Hematopoietic multipotent progenitor cell treated with erythropoietin and hydrocortisone succinate and interleukin-3 and kit ligand, for 15 days (in vitro differentiated cells): ENCODE data around the gene SEPTIN10.
"Not testable (repeated sequence)": the region's sequence is repeated elsewhere in the genome, so short reads cannot be mapped to it uniquely, and the experiment has no call there.

Source experiments
- DNase-seq: peaks from one replicate; pipeline ENCODE4 v3.0.0-alpha.2; 2015; ENCODE audit warnings: low spot score

The SEPTIN10 gene

DNA sequence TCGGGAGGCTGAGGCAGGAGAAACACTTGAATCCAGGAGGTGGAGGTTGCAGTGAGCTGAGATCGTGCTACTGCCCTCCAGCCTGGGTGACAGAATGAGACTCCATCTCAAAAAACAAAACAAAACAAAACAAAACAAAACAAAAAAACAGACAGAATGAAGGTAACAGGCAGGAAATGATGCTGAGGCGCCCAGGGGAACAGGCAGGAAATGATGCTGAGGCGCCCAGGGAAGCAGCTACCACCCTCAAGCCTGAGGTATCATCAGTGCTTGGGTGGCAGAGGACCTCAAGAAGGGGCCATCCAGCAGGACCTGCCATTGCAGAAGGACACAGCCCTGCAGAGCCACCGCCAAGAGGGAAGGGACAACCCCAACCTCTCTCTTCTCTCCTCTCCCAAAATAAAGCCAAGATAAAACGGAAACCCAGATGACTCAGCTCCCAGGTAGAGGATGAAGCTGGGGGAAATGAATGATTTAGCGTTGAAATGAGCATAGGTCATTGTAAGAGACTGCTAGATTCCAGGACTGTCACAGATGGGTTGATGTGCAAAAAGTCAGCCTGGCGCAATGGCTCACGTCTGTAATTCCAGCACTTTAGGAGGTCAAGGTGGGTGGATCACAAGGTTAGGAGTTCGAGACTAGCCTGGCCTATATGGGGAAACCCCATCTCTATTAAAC, 19.7 kb upstream of the SEPTIN10 start:
- no peak for DNase-seq

GRCh38 chr2:109632158-109632789, 18.5 kb upstream of the SEPTIN10 start:
- no peak for DNase-seq

GRCh38 chr2:109631741-109632140, 18.0 kb upstream of the SEPTIN10 start:
- DNase-seq = no peak

GRCh38 chr2:109630441-109631430, 17.0 kb upstream of the SEPTIN10 start:
- no peak for DNase-seq

GRCh38 chr2:109629867-109630266, 16.1 kb upstream of the SEPTIN10 start:
- DNase-seq = no peak

DNA sequence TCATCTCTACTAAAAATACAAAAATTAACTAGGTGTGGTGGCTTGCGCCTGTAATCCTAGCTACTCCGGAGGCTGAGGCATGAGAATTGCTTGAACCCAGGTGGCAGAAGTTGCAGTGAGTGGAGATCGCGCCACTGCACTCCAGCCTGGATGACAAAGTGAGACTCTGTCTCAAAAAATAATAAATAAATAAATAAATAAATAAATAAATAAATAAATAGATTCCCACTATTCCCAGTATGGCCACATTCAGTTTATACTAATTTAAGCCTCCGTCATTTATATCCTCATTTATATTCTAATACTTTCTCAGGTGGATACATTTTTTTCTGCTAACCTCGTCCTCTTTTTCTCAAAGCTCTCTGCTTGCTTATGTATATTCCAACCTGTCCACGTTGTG, 14.6 kb upstream of the SEPTIN10 start:
- DNase-seq = not testable (repeated sequence)

DNA sequence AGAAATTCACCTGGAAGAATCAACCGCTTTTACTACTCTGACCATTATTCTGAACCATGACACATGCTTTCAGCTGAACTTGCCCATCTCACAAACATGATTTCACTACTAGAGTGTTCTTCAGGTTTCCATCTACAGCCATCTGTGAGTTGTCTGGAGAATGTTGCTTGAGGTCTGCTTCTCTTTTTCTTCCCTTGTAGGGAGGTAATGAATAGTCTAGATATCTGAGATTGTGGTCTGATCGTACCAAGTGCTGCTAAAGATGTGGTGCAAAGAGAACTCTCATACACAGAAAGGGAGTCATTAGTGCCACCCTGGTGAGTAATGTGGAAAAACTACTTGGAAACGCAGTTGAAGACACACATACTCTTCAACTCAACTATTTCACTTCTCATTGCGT, 10.6 kb upstream of the SEPTIN10 start:
- DNase-seq = no peak

GRCh38 chr2:109623923-109624322, 10.2 kb upstream of the SEPTIN10 start:
- DNase-seq = no peak

DNA sequence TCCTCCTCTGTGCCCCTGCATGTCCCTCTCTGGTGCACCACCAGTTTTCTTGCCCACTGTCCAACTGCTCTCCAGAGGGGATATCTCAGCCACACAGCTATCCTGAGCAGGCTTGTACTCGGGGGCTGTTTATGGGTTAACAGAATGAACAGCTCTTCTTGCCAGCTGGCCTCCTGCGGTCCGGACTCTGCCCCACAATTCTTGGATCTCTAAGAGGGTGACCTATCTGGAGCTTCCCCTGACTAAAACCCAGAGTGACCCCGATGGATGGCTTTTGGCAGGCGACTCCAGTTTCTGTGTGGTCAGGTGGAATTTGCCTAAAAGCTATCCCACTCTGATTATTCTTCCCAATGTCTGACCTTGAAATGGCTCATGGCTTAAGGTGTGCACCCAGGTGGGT, 9.5 kb upstream of the SEPTIN10 start:
- DNase-seq = no peak

GRCh38 chr2:109619032-109619615, 5.4 kb upstream of the SEPTIN10 start:
- DNase-seq = no peak

GRCh38 chr2:109616184-109616583, 2.4 kb upstream of the SEPTIN10 start:
- no peak for DNase-seq

GRCh38 chr2:109615637-109616144, 1.9 kb upstream of the SEPTIN10 start:
- no peak for DNase-seq

DNA sequence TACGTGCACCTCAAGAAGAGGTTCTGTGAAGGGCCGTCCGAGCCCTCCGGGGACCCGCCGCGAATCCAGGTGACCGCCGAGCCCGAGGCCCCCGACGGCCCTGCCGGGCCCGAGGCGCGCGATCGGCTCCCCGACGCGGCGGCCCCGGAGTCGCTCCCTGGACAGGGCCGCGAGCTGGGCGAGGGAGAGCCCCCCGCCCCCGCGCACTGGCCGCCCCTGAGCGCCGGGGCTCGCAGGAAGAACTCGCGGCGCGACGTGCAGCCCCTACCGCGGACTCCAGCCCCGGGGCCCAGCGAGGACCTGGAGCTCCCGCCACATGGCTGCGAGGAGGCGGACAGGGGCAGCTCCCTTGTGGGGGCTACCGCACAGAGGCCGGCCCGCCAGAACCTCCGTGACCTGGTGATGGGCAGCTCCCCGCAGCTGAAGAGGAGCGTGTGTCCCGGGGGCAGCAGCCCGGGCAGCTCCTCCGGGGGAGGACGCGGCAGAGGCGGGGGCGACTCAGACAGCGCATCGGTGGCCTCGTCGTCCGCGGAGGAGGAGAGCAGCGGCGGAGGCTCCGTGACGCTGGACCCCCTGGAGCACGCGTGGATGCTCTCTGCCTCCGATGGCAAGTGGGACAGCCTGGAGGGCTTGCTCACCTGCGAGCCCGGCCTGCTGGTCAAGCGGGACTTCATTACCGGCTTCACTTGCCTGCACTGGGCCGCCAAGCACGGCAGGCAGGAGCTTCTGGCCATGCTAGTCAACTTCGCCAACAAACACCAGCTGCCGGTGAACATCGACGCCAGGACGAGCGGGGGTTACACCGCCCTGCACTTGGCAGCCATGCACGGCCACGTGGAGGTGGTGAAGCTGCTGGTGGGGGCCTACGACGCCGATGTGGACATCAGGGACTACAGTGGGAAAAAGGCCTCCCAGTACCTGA, 1.2 kb upstream of the SEPTIN10 start:
- no peak for DNase-seq

GRCh38 chr2:109613081-109613921, 465 bp downstream of the SEPTIN10 start:
- no peak for DNase-seq

DNA sequence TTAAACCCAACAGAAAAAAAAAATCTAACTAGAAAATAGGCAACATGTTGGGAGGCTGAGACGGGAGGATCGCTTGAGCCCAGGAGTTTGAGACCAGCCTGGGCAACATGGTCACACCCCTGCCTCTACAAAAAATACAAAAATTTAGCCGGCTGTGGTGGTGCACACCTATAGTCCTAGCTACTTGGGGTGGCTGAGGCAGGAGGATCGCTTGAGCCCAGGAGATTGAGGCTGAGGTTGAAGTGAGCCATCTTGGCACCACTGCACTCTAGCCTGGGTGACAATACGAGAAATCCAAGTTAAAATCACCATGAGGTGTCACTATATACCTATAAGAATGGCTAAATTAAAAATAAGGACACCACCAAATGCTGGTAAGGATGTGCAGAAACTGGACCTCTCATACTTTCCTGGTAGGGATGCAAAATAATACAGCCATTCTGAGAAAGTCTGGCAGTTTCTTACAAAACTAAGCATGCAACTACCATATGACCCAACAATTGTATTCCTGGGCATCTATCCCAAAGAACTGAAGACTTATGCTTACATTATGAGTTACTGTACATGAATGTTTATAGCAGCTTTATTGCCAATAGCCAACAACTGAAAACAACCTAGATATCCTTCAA, 2.2 kb downstream of the SEPTIN10 start:
- DNase-seq = no peak

DNA sequence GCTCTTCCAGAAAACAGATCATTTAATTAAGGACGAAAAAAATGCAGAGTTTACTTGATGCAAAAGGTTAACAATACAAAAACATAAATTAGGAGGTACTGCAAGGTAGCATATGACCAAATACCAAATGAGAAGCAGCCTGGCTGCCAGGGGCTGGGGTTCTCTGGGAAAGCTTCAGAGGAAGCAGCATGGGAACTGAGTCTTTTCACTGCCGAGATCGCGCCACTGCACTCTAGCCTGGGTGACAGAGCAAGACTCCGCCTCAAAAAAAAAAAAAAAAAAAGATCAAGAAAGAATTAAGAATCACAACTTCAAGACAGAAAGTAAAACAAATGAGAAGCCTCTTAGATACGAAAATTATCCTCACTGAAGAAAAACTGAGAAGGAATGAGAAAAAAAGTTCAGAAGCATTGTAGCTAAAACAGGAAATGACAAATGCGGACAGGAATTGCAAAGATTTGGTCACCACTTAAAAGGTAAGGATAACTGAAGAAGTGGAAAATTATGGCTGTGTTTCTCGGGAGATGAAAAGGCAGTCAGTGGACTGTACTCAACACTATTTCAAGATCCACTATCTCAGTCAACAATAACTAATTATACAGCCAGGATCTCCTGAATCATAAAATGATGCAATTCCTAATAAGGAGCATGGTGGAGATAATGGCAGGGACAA, 4.3 kb downstream of the SEPTIN10 start:
- DNase-seq = no peak

DNA sequence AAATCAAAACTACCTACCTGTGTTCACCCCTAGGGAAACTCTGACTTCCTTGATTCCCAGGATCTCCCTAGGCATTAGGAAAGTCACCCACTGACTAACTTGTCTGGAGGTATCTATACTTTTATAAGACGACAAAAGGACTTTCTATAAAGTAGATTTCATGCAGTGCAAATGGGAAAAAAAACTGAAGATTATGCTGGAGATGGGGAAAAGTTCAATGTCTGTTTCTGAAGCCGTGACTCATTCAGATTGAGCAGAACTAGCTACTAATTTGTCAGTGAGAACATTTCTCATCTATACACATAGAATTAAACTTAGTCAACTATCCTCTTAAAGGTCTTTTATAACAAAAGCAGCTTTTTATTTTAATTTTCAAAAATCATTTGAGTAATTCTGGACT, 6.0 kb downstream of the SEPTIN10 start:
- DNase-seq = no peak

DNA sequence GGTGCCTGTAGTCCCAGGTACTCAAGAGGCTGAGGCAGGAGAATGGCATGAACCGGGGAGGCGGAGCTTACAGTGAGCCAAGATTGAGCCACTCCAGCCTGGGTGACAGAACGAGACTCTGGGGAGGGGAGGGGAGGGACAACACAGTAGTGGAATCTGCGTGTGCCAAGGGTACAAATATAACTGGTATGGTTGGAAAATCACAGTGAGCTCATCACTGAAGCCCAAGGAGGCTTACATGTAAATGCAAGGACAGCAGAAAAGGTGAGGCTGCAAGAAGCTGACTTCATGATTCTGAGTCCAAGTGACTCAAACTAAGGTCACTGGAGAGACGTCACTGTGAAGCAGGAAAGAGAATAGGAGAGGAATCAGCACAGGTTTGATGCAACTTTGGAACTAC, 9.2 kb downstream of the SEPTIN10 start:
- no peak for DNase-seq

- no peak for DNase-seq
Measured at GRCh38 chr2:109602617-109603188, 11.1 kb downstream of the SEPTIN10 start.
